ENCODE results near the gene THSD4.

Gene THSD4

DNA sequence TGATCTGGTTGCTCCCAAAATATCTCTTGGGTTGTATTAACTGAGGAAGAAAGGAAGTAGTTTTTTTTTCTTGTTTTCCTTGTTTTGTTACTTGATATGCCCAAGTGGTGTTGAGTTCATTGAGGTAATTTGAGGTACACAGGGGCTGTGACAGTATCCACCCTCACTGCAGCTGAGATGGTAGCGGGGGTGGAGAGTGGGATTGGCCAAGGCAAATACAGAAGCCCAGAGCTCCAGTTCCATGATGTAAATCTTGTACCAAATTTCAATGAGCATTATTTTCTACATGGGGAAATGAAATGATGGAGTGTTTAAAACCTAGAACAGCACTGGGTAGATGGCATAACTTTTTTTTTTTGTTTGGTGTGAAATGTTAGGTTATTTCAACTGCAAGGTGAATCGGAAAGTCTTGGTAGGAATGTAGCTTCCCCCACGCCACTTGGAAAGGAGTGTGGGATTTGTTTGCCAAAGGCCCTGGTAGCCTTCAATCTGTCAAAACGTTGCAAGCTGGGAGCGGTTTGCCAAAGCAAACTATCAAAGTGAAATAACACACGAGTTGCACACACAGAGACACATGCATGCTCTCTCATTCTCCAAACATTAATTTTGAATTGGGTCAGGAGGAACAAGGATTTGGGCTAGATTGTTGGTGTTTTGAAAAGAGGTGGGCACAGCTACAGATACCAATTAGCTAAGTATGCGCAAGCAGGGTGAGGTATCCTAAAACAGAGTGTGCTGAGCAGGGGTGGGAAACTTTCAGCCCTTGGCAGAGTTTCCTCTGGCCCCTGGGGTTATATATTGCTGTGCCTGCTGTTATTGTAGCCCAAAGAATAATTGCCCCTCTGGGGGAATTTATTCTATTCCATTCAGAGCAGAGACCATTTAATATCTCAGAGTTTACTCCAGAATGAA lies 34.6 kb downstream of the THSD4 start:
- no peak for DNase-seq (ENCODE audit: low read depth in 1 of 2, low spot score in 1 of 2)
- no peak for TF ChIP-seq SPI1 (IDR thresholded peaks at IDR 0.05; ENCODE audit: borderline replicate concordance, low read depth)
- TF ChIP-seq CTCF (IDR thresholded peaks at IDR 0.05; ENCODE audit: insufficient read depth, low read length) = no peak
- no peak for TF ChIP-seq POLR2AphosphoS5 (IDR thresholded peaks at IDR 0.05; ENCODE audit: low read depth)
- no peak for TF ChIP-seq GABPA (IDR thresholded peaks at IDR 0.05; ENCODE audit: low read depth)
- TF ChIP-seq, protein P1, sequence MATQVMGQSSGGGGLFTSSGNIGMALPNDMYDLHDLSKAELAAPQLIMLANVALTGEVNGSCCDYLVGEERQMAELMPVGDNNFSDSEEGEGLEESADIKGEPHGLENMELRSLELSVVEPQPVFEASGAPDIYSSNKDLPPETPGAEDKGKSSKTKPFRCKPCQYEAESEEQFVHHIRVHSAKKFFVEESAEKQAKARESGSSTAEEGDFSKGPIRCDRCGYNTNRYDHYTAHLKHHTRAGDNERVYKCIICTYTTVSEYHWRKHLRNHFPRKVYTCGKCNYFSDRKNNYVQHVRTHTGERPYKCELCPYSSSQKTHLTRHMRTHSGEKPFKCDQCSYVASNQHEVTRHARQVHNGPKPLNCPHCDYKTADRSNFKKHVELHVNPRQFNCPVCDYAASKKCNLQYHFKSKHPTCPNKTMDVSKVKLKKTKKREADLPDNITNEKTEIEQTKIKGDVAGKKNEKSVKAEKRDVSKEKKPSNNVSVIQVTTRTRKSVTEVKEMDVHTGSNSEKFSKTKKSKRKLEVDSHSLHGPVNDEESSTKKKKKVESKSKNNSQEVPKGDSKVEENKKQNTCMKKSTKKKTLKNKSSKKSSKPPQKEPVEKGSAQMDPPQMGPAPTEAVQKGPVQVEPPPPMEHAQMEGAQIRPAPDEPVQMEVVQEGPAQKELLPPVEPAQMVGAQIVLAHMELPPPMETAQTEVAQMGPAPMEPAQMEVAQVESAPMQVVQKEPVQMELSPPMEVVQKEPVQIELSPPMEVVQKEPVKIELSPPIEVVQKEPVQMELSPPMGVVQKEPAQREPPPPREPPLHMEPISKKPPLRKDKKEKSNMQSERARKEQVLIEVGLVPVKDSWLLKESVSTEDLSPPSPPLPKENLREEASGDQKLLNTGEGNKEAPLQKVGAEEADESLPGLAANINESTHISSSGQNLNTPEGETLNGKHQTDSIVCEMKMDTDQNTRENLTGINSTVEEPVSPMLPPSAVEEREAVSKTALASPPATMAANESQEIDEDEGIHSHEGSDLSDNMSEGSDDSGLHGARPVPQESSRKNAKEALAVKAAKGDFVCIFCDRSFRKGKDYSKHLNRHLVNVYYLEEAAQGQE (IDR thresholded peaks at IDR 0.05; ENCODE audit: insufficient replicate concordance, low read depth) = no peak
- no peak overlapping the region for H3K27ac ChIP-seq (replicated peaks)
- no peaks in the 10 kb centered on the region for H3K27me3 ChIP-seq (ENCODE audit: insufficient read depth, poor library complexity, severe bottlenecking)
- H3K4me3 ChIP-seq (replicated peaks; ENCODE audit: insufficient read depth, low read length) = no peak overlapping the region

- no peak for TF ChIP-seq CTCF (IDR thresholded peaks at IDR 0.05; ENCODE audit: insufficient read depth, low read length)
- TF ChIP-seq GABPA (IDR thresholded peaks at IDR 0.05; ENCODE audit: low read depth) = no peak
- no peak for TF ChIP-seq SPI1 (IDR thresholded peaks at IDR 0.05; ENCODE audit: borderline replicate concordance, low read depth)
- no peak for TF ChIP-seq POLR2AphosphoS5 (IDR thresholded peaks at IDR 0.05; ENCODE audit: low read depth)
- TF ChIP-seq, protein P1 (IDR thresholded peaks at IDR 0.05; ENCODE audit: insufficient replicate concordance, low read depth) = no peak
- H3K4me3 ChIP-seq (replicated peaks; ENCODE audit: insufficient read depth, low read length) = no peak overlapping the region
- H3K27me3 ChIP-seq (ENCODE audit: insufficient read depth, poor library complexity, severe bottlenecking) = no peaks in the 10 kb centered on the region
- H3K27ac ChIP-seq (replicated peaks) = no peak overlapping the region
- no peak for DNase-seq (ENCODE audit: low read depth in 1 of 2, low spot score in 1 of 2)
Measured at GRCh38 chr15:71151081-71151480, 35.8 kb downstream of the THSD4 start.

DNA sequence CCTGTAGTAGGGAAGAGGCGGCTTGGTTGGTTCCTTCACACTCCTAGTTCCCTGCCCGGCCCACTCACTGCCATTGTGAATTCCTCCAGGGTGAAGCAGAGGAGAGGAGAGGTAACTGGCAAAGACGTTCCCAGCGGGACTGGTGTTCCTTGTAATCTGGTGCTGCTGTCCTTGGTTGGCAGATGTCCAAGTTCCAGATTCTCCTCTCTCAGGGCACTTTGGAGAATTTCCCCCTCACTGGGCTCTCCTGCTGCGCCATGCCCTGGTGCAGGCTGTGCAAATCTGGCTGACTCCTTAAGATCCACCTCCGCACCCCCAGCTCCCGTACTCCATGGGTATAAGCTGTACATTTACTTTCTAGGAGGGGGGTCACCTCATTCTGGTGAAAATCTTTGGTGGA lies 37.3 kb downstream of the THSD4 start:
- H3K4me3 ChIP-seq (replicated peaks; ENCODE audit: insufficient read depth, low read length) = no peak overlapping the region
- TF ChIP-seq CTCF (IDR thresholded peaks at IDR 0.05; ENCODE audit: insufficient read depth, low read length) (no peak), GABPA (IDR thresholded peaks at IDR 0.05; ENCODE audit: low read depth) (no peak), SPI1 (IDR thresholded peaks at IDR 0.05; ENCODE audit: borderline replicate concordance, low read depth) (no peak), POLR2AphosphoS5 (IDR thresholded peaks at IDR 0.05; ENCODE audit: low read depth) (no peak)
- TF ChIP-seq, protein P1 (IDR thresholded peaks at IDR 0.05; ENCODE audit: insufficient replicate concordance, low read depth) = no peak
- H3K27me3 ChIP-seq (ENCODE audit: insufficient read depth, poor library complexity, severe bottlenecking) = no peaks in the 10 kb centered on the region
- H3K27ac ChIP-seq (replicated peaks) = no peak overlapping the region
- no peak for DNase-seq (ENCODE audit: low read depth in 1 of 2, low spot score in 1 of 2)

Data from HL-60 (cell line).